SK-N-SH (cell line): Measurements from ENCODE around the gene LMO7. TPM values are rescaled to one million over a fixed set of nuclear protein-coding genes. Genes with fewer than 3 reads are reported as not detected.

Source experiments
- CTCF ChIA-PET: fragments of 300-600, 350-600 bp; formaldehyde crosslinking; extraction: SDS; loops from one replicate; lab custom pipeline; 2021; lab: Yijun Ruan, JAX
- POLR2A ChIA-PET: fragments of 350-600 bp; sonication (Branson Sonifier 250); formaldehyde crosslinking; extraction: SDS; loops from one replicate; lab custom pipeline; 2020; ENCODE audit warnings: antibody characterized with exemption, inconsistent platforms; lab: Yijun Ruan, JAX
- DNase-seq: peaks from one replicate; pipeline ENCODE4 v3.0.0; 2012
- H2AFZ ChIP-seq: fragments of 200-600 bp; sonication (generic); 2 replicates; pipeline ENCODE4 v1.8.1; 2016; ENCODE audit warnings: antibody characterized with exemption, mild to moderate bottlenecking, low read depth
- H3F3A ChIP-seq: fragments of 200-600 bp; sonication (generic); replicated peaks from 2 replicates; pipeline ENCODE3; 2016; ENCODE audit warnings: antibody characterized with exemption, mild to moderate bottlenecking; ENCODE audit not compliant: insufficient read depth
- H3K27ac ChIP-seq, 2 experiments: fragments of 200-500 bp in 1 of 2; fragments of 200-600 bp in 1 of 2; sonication (Bioruptor generic) in 1 of 2; sonication (generic), shearing (Covaris generic) in 1 of 2; 2 replicates each; pipeline versions ENCODE4 v1.5.1 to v1.6.1; 2014 to 2016; ENCODE audit warnings: low read depth in 2 of 2, inconsistent platforms in 1 of 2, low read length in 1 of 2, mild to moderate bottlenecking in 1 of 2, mixed read lengths in 1 of 2
- H3K27me3 ChIP-seq: fragments of 200-600 bp; sonication (generic), shearing (Covaris generic); 2 replicates; pipeline ENCODE4 v1.6.1; 2016; ENCODE audit warnings: mixed run types; ENCODE audit not compliant: insufficient read depth
- H3K36me3 ChIP-seq, 2 experiments: fragments of 200-500 bp in 1 of 2; fragments of 200-600 bp in 1 of 2; sonication (Bioruptor generic) in 1 of 2; sonication (generic) in 1 of 2; replicated peaks in 1 of 2; 2 replicates each; pipeline versions ENCODE3 to v1.5.1; 2014 to 2016; ENCODE audit warnings: low read length in 1 of 2, mild to moderate bottlenecking in 1 of 2; ENCODE audit not compliant: insufficient read depth in 2 of 2, control insufficient read depth in 1 of 2
- H3K4me1 ChIP-seq, 2 experiments: fragments of 200-500 bp in 1 of 2; fragments of 200-600 bp in 1 of 2; sonication (Bioruptor generic) in 1 of 2; sonication (generic), shearing (Covaris generic) in 1 of 2; 2 replicates each; pipeline versions ENCODE4 v1.5.1 to v1.6.1; 2014 to 2016; ENCODE audit warnings: low read depth in 1 of 2, low read length in 1 of 2, mixed run types in 1 of 2; ENCODE audit not compliant: insufficient read depth in 2 of 2, control insufficient read depth in 1 of 2
- H3K4me2 ChIP-seq: fragments of 200-600 bp; sonication (generic), shearing (Covaris generic); 2 replicates; pipeline ENCODE4 v1.6.1; 2017; ENCODE audit warnings: mixed run types
- H3K4me3 ChIP-seq, 2 experiments: fragments of 200-500 bp in 1 of 2; fragments of 200-600 bp in 1 of 2; sonication (Bioruptor generic) in 1 of 2; sonication (generic), shearing (Covaris generic) in 1 of 2; 2 replicates each; pipeline versions ENCODE4 v1.5.1 to v1.8.1; 2014 to 2016; ENCODE audit warnings: low read depth in 2 of 2, inconsistent platforms in 1 of 2, low read length in 1 of 2, mild to moderate bottlenecking in 1 of 2, mixed read lengths in 1 of 2, moderate library complexity in 1 of 2
- H3K79me2 ChIP-seq: fragments of 200-600 bp; sonication (generic); 2 replicates; pipeline ENCODE4 v1.8.1; 2017; ENCODE audit warnings: mild to moderate bottlenecking; ENCODE audit not compliant: insufficient read depth
- H3K9ac ChIP-seq: fragments of 200-600 bp; sonication (generic); 2 replicates; pipeline ENCODE4 v1.6.1; 2017; ENCODE audit warnings: mixed run types
- H3K9me2 ChIP-seq: fragments of 200-600 bp; sonication (generic); 2 replicates; pipeline ENCODE4 v1.6.1; 2017; ENCODE audit warnings: mixed run types
- H3K9me3 ChIP-seq: fragments of 200-600 bp; sonication (generic); 2 replicates; pipeline ENCODE4 v1.6.1; 2017; ENCODE audit warnings: mixed run types, mild to moderate bottlenecking, moderate library complexity
- H4K20me1 ChIP-seq: fragments of 200-600 bp; sonication (generic); 2 replicates; pipeline ENCODE4 v1.6.1; 2017; ENCODE audit warnings: mild to moderate bottlenecking, mixed run types; ENCODE audit not compliant: insufficient read depth
- EZH2phosphoT487 ChIP-seq: fragments of 200-600 bp; sonication (generic); IDR thresholded peaks from 2 replicates; pipeline ENCODE4 v1.6.1; 2017; ENCODE audit warnings: low read depth, mixed run types, mild to moderate bottlenecking, antibody characterized with exemption, moderate library complexity, borderline replicate concordance
- GATA2 ChIP-seq: sonication (generic); formaldehyde crosslinking; IDR thresholded peaks from 2 replicates; pipeline ENCODE4 v1.5.0; 2020; ENCODE audit warnings: mild to moderate bottlenecking, missing genetic modification reagents
- MAX ChIP-seq: IDR thresholded peaks from 2 replicates; pipeline ENCODE4 v1.4.0; 2012; ENCODE audit warnings: low read depth
- NFIC ChIP-seq: IDR thresholded peaks from 2 replicates; pipeline ENCODE4 v1.4.0; 2012; ENCODE audit warnings: borderline replicate concordance
- NRF1 ChIP-seq: IDR thresholded peaks from 2 replicates; pipeline ENCODE4 v1.6.1; 2012; ENCODE audit warnings: low read depth, mild to moderate bottlenecking, low read length
- RAD21 ChIP-seq: IDR thresholded peaks from 2 replicates; pipeline ENCODE4 v1.6.1; 2012; ENCODE audit warnings: mild to moderate bottlenecking, low read length
- REST ChIP-seq: IDR thresholded peaks from 2 replicates; pipeline ENCODE4 v1.6.1; 2012; ENCODE audit warnings: mild to moderate bottlenecking, low read depth, low read length, moderate library complexity
- RXRA ChIP-seq: IDR thresholded peaks from 2 replicates; pipeline ENCODE4 v1.4.0; 2012; ENCODE audit warnings: low read depth, mild to moderate bottlenecking, borderline replicate concordance
- TEAD4 ChIP-seq: IDR thresholded peaks from 2 replicates; pipeline ENCODE4 v1.4.0; 2012; ENCODE audit warnings: mild to moderate bottlenecking, borderline replicate concordance; ENCODE audit not compliant: insufficient read depth
- YY1 ChIP-seq: IDR thresholded peaks from 2 replicates; pipeline ENCODE4 v1.4.0; 2012; ENCODE audit warnings: low read depth, mild to moderate bottlenecking
- WGBS: methylation state at CpG from one replicate; pipeline ENCODE4 v1.1.6; 2017; ENCODE audit warnings: low lambda C conversion rate; 5-methylcytosine and 5-hydroxymethylcytosine counted together
- polyA plus RNA-seq, 3 experiments: library from polyadenylated mRNA; depleted of rRNA; stranded (reverse); fragments of >200 nt; gene quantifications; 2 replicates each; pipeline ENCODE4 v1.2.3, GENCODE V29; 2012
- TF ChIP-seq, protein P1 (sequence below): fragments of 200-600 bp; sonication (generic); IDR thresholded peaks from 2 replicates; pipeline ENCODE4 v1.6.1; 2017; ENCODE audit warnings: antibody characterized with exemption, mild to moderate bottlenecking, moderate library complexity

LMO7 gene
- polyA plus RNA-seq, 1 of the 3 experiments (the other 2 are of a cell fraction) = 83.6 TPM

DNA sequence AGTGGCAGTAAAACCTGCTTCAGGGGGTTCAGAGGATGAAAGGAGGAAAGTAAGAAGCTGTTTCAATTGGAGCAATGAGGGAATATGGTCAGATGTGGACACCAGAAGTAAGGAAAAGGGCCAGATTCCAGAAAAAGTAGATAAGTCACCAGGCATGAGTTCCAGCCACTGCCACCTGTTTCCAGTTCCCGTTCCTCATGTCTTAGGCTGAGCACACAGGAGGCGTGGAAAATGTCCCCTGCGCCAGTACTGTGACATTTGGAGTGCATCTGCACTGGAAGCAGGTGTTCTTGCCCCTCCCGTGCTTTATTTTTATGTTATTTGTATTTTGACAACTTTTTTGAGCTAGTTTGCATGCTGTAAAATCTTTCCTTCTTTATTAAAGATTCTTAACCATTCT is 25.3 kb downstream of the LMO7 start:
- Histone ChIP-seq H3K9me2 (no peaks in the 10 kb centered on the region), H3K9ac (no peak overlapping the region), H3K36me3 (peaks cover 0 to 37% of the 10 kb centered on the region in 2 experiments), H4K20me1 (peaks cover 93% of the 10 kb centered on the region), H3F3A (peaks cover 41% of the 10 kb centered on the region), H3K79me2 (peaks cover 100% of the 10 kb centered on the region), H3K27ac (peak overlapping the region in 1 of 2 experiments; percentile 23; a peak in 2 of 4 replicates), H3K4me3 (no peak overlapping the region), H2AFZ (no peak overlapping the region), H3K4me1 (peaks cover 2 to 15% of the 10 kb centered on the region in 2 experiments), H3K4me2 (peak overlapping the region; percentile 16; the same call in 1 of the 2 replicates), H3K9me3 (no peaks in the 10 kb centered on the region), H3K27me3 (no peaks in the 10 kb centered on the region)
- CTCF ChIA-PET = interaction anchor here (1.3 kb wide), 1 partner anchor 34 kb away, joined by 4 read pairs; no protein-coding TSS in a partner anchor
- POLR2A ChIA-PET = no interaction called here
- WGBS = 89% methylated on average over 4 of the region's 4 CpGs
- TF ChIP-seq RAD21 (no peak), NFIC (no peak), EZH2phosphoT487 (no peak), RXRA (no peak), NRF1 (no peak), YY1 (no peak), TEAD4 (no peak), MAX (no peak), GATA2 (CRISPR knock-in tag) (no peak), REST (no peak)
- TF ChIP-seq, protein P1, sequence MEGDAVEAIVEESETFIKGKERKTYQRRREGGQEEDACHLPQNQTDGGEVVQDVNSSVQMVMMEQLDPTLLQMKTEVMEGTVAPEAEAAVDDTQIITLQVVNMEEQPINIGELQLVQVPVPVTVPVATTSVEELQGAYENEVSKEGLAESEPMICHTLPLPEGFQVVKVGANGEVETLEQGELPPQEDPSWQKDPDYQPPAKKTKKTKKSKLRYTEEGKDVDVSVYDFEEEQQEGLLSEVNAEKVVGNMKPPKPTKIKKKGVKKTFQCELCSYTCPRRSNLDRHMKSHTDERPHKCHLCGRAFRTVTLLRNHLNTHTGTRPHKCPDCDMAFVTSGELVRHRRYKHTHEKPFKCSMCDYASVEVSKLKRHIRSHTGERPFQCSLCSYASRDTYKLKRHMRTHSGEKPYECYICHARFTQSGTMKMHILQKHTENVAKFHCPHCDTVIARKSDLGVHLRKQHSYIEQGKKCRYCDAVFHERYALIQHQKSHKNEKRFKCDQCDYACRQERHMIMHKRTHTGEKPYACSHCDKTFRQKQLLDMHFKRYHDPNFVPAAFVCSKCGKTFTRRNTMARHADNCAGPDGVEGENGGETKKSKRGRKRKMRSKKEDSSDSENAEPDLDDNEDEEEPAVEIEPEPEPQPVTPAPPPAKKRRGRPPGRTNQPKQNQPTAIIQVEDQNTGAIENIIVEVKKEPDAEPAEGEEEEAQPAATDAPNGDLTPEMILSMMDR = no peak
- no peak for DNase-seq
